Measurements from ENCODE around the gene THBS1.

The THBS1 gene

GRCh38 chr15:39589815-39590644 lies 9.2 kb downstream of the THBS1 start:
- no peak for DNase-seq

GRCh38 chr15:39591141-39591895 lies 10.4 kb downstream of the THBS1 start:
- DNase-seq = no peak

- DNase-seq = no peak
These were observed 11.0 kb downstream of the THBS1 start for GRCh38 chr15:39591896-39592315.

- no peak for DNase-seq
These were observed 11.6 kb downstream of the THBS1 start for GRCh38 chr15:39592500-39592899.

- no peak for DNase-seq
These were observed 12.3 kb downstream of the THBS1 start for GRCh38 chr15:39593071-39593655.

GRCh38 chr15:39593656-39594445 lies 13.0 kb downstream of the THBS1 start:
- DNase-seq = peak; percentile 33

GRCh38 chr15:39594446-39595337 lies 13.8 kb downstream of the THBS1 start:
- no peak for DNase-seq

- no peak for DNase-seq
These were observed 14.7 kb downstream of the THBS1 start for GRCh38 chr15:39595338-39596221.

- DNase-seq = no peak
These were observed 15.6 kb downstream of the THBS1 start for GRCh38 chr15:39596358-39597051.

- no peak for DNase-seq
These were observed 16.5 kb downstream of the THBS1 start for GRCh38 chr15:39597336-39597735.

GRCh38 chr15:39597751-39598185 lies 16.9 kb downstream of the THBS1 start:
- no peak for DNase-seq

- no peak for DNase-seq
These were observed 17.4 kb downstream of the THBS1 start for GRCh38 chr15:39598186-39598850.

- DNase-seq = no peak
These were observed 18.3 kb downstream of the THBS1 start for GRCh38 chr15:39598958-39599845.

- no peak for DNase-seq
These were observed 19.0 kb downstream of the THBS1 start for GRCh38 chr15:39599871-39600270.

GRCh38 chr15:39602143-39602542 lies 21.3 kb downstream of the THBS1 start:
- no peak for DNase-seq

- no peak for DNase-seq
These were observed 24.3 kb downstream of the THBS1 start for GRCh38 chr15:39605146-39605545.

GRCh38 chr15:39608185-39609139 lies 27.6 kb downstream of the THBS1 start:
- no peak for DNase-seq

Data from activated naive CD4-positive, alpha-beta T cell treated with Interleukin-2 at 50 U/mL for 16 hours (primary cell).